Caki2 (cell line): ENCODE results near the gene CYTH3. TPM values are rescaled to one million over a fixed set of nuclear protein-coding genes. Genes with fewer than 3 reads are reported as not detected.
"Not testable (repeated sequence)": the region's sequence is repeated elsewhere in the genome, so short reads cannot be mapped to it uniquely, and the experiment has no call there.

Experiments used
- DNase-seq: peaks from one replicate; pipeline ENCODE4 v3.0.0-alpha.2; 2015; ENCODE audit warnings: low read depth
- in situ Hi-C: cut with HindIII; loops from 2 replicates; pipeline ENCODE4 v1.10.0; 2016; ENCODE audit warnings: low sequenced_read_pairs, low pct_unique_long_range_greater_than_20kb, mixed read lengths
- total RNA-seq: library from RNA; depleted of rRNA; stranded (reverse); fragments of >200 nt; shearing (Covaris generic); gene quantifications from 2 replicates; pipeline ENCODE4 v1.2.3, GENCODE V29; 2014; ENCODE audit warnings: low replicate concordance

Gene CYTH3
- total RNA-seq, 1 experiment from 2014 or later: 7.0 TPM

GRCh38 chr7:6153646-6154541 is 118.5 kb downstream of the CYTH3 start:
- in situ Hi-C loops: no loop called here
- no peak for DNase-seq

GRCh38 chr7:6151994-6152735 is 120.3 kb downstream of the CYTH3 start:
- DNase-seq: no peak
- in situ Hi-C loops: no loop called here

- DNase-seq, in situ Hi-C loops: not testable (repeated sequence)
These were observed 120.9 kb downstream of the CYTH3 start for GRCh38 chr7:6151527-6151926.

- in situ Hi-C loops: loop anchor here (10.0 kb wide), 1 partner anchor 165 kb away; no protein-coding TSS in a partner anchor
- no peak for DNase-seq
These were observed 122.4 kb downstream of the CYTH3 start for GRCh38 chr7:6149996-6150395.

- DNase-seq: no peak
- in situ Hi-C loops: loop anchor here (10.0 kb wide), 1 partner anchor 166 kb away; no protein-coding TSS in a partner anchor
These were observed 123.6 kb downstream of the CYTH3 start for GRCh38 chr7:6148724-6149360.

GRCh38 chr7:6147627-6148026 is 124.8 kb downstream of the CYTH3 start:
- in situ Hi-C loops: loop anchor here (10.0 kb wide), 1 partner anchor 167 kb away; no protein-coding TSS in a partner anchor
- DNase-seq: no peak

GRCh38 chr7:6146666-6147065 is 125.8 kb downstream of the CYTH3 start:
- in situ Hi-C loops: loop anchor here (10.0 kb wide), 1 partner anchor 168 kb away; no protein-coding TSS in a partner anchor
- DNase-seq: no peak

GRCh38 chr7:6143997-6144396 is 128.4 kb downstream of the CYTH3 start:
- DNase-seq: no peak
- in situ Hi-C loops: loop anchor here (10.0 kb wide), 1 partner anchor 171 kb away; no protein-coding TSS in a partner anchor

GRCh38 chr7:6142871-6143380 is 129.5 kb downstream of the CYTH3 start:
- no peak for DNase-seq
- in situ Hi-C loops: loop anchor here (10.0 kb wide), 1 partner anchor 172 kb away; no protein-coding TSS in a partner anchor

- in situ Hi-C loops: no loop called here
These were observed 133.0 kb downstream of the CYTH3 start for GRCh38 chr7:6139189-6139996.

GRCh38 chr7:6136475-6136874 is 135.9 kb downstream of the CYTH3 start:
- DNase-seq: no peak
- in situ Hi-C loops: no loop called here

More at GRCh38 chr7:6139189-6139996, 133.0 kb downstream of the CYTH3 start:
- DNase-seq: no peak

GRCh38 chr7:6133249-6133648 is 139.2 kb downstream of the CYTH3 start:
- in situ Hi-C loops: no loop called here
- DNase-seq: no peak

GRCh38 chr7:6130007-6130587 is 142.3 kb downstream of the CYTH3 start:
- in situ Hi-C loops: no loop called here
- no peak for DNase-seq

- in situ Hi-C loops: no loop called here
- no peak for DNase-seq
These were observed 144.2 kb downstream of the CYTH3 start for GRCh38 chr7:6128205-6128604.

- in situ Hi-C loops: no loop called here
These were observed 145.3 kb downstream of the CYTH3 start for GRCh38 chr7:6127110-6127490.

GRCh38 chr7:6123843-6124242 is 148.6 kb downstream of the CYTH3 start:
- in situ Hi-C loops: no loop called here

More at GRCh38 chr7:6127110-6127490, 145.3 kb downstream of the CYTH3 start:
- no peak for DNase-seq

GRCh38 chr7:6121141-6121540 is 151.3 kb downstream of the CYTH3 start:
- peak; percentile 27 for DNase-seq
- in situ Hi-C loops: no loop called here

More at GRCh38 chr7:6123843-6124242, 148.6 kb downstream of the CYTH3 start:
- no peak for DNase-seq
